ENCODE data around the gene MYLK4.

MYLK4 gene

GRCh38 chr6:2750832-2751231 is at the start of gene MYLK4:
TSS of gene MYLK4 (minus strand) at chr6:2750922. CDS start at chr6:2749294, 1,628 bp downstream.
- DNase-seq (ENCODE audit: low read depth in 2 of 3, low spot score in 2 of 3), result no peak

DNA sequence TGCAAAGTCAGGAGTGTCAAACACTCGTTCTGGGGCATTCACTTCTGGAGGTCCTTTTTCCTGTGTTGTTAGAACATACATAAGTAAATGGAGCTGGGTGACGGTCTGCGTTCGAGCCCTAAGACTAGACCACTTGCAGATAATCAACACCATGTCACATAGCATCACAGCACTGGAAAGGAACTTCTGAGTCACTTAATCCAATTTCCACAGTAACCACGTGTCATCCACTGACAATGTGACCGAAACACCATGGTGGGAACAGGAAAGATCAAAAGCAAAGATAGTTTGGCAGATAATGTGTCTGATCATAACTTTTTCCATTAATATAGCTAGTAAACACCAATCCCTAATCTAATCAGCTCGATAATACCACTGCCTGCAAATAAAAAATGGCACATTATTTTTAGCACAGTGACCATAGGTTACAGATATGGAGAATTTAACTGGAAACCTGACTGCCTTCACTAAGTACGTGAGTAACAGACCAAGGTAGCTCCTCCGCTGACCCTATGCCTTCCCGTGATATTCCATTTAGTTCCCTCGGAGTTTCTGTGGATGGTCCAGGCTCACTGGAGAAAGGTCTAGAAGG is 49.3 kb upstream of the MYLK4 start:
- no peak for DNase-seq (ENCODE audit: low read depth in 2 of 3, low spot score in 2 of 3)

- no peak for DNase-seq (ENCODE audit: low read depth in 2 of 3, low spot score in 2 of 3)
Observed at GRCh38 chr6:2798586-2799134, 47.9 kb upstream of the MYLK4 start.

GRCh38 chr6:2797564-2798031 is 46.9 kb upstream of the MYLK4 start:
- no peak for DNase-seq (ENCODE audit: low read depth in 2 of 3, low spot score in 2 of 3)

- no peak for DNase-seq (ENCODE audit: low read depth in 2 of 3, low spot score in 2 of 3)
Observed at GRCh38 chr6:2796861-2797260, 46.1 kb upstream of the MYLK4 start.

- DNase-seq (ENCODE audit: low read depth in 2 of 3, low spot score in 2 of 3), result no peak
Observed at GRCh38 chr6:2795956-2796355, 45.2 kb upstream of the MYLK4 start.

- DNase-seq (ENCODE audit: low read depth in 2 of 3, low spot score in 2 of 3), result no peak
Observed at GRCh38 chr6:2795162-2795561, 44.4 kb upstream of the MYLK4 start.

- DNase-seq (ENCODE audit: low read depth in 2 of 3, low spot score in 2 of 3), result no peak
Observed at GRCh38 chr6:2794171-2794730, 43.5 kb upstream of the MYLK4 start.

DNA sequence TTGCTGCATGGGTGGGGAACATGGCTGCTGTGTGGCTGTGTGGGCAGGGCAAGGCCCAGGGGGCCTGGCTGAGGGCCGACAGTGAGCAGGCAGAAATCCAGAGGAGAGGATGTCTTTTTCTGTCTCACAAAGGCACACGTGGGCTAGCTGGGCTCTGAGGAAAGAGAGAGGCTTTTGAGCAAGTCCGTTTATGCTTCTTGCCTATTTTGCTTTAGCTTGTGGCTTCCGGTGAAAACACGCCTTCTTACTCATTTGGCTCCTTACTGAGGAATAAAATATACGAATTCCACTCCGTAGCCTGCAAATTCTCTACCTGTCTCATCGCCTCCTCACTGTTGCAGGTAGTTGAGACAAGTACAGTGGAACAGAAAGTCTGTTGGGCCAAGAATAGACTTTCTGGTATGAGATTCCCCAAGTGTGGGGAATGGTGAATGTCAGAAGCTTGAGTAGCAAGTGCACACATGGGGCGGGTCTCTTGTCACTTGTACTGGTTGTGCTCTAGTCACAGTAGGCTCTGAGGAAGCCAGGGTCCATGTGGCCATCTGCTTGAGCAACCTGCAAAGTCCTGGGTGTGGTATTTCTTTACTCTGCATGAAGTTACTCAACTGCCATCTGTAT is 42.9 kb upstream of the MYLK4 start:
- no peak for DNase-seq (ENCODE audit: low read depth in 2 of 3, low spot score in 2 of 3)

GRCh38 chr6:2792330-2793110 is 41.8 kb upstream of the MYLK4 start:
- DNase-seq (ENCODE audit: low read depth in 2 of 3, low spot score in 2 of 3), result no peak

GRCh38 chr6:2791450-2791974 is 40.8 kb upstream of the MYLK4 start:
- no peak for DNase-seq (ENCODE audit: low read depth in 2 of 3, low spot score in 2 of 3)

- DNase-seq (ENCODE audit: low read depth in 2 of 3, low spot score in 2 of 3), result no peak
Observed at GRCh38 chr6:2790588-2791449, 40.1 kb upstream of the MYLK4 start.

GRCh38 chr6:2786269-2786668 is 35.5 kb upstream of the MYLK4 start:
- DNase-seq (ENCODE audit: low read depth in 2 of 3, low spot score in 2 of 3), result no peak

DNA sequence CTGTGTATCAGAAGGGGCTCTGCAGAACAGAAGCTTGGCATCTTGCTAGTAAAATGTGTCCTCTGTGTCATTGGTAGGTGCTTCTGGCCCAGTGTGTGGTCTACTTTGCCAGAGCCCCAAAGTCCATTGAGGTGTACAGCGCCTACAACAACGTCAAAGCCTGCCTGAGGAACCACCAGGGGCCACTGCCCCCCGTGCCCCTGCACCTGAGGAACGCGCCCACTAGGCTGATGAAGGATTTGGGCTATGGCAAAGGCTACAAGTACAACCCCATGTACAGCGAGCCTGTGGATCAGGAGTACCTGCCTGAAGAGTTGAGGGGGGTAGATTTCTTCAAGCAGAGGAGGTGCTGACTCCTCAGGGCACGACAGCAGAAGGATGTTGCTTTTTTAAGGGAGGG is 34.2 kb upstream of the MYLK4 start:
- DNase-seq (ENCODE audit: low read depth in 2 of 3, low spot score in 2 of 3), result no peak

GRCh38 chr6:2784061-2784460 is 33.3 kb upstream of the MYLK4 start:
- no peak for DNase-seq (ENCODE audit: low read depth in 2 of 3, low spot score in 2 of 3)

- DNase-seq (ENCODE audit: low read depth in 2 of 3, low spot score in 2 of 3), result no peak
Observed at GRCh38 chr6:2783188-2783963, 32.7 kb upstream of the MYLK4 start.

- no peak for DNase-seq (ENCODE audit: low read depth in 2 of 3, low spot score in 2 of 3)
Observed at GRCh38 chr6:2782825-2783187, 32.1 kb upstream of the MYLK4 start.

DNA sequence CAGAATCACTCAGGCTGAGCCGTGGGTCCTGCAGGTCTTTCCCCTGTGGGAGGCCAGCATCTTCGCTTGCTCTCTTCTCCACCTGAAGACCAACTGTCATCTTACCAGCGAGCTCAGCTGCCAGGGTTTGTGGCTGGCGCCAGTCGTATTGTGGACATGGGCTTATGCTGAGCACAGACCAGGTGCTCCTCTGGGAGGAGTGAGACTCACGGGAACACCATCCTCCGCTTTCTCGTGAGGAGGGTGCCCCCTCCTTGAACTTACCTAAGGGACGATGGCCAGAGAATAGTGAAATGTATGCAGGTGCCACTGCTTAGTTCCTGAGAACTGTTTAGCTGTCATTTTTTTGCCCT is 31.6 kb upstream of the MYLK4 start:
- DNase-seq (ENCODE audit: low read depth in 2 of 3, low spot score in 2 of 3), result no peak

- no peak for DNase-seq (ENCODE audit: low read depth in 2 of 3, low spot score in 2 of 3)
Observed at GRCh38 chr6:2781685-2782355, 31.1 kb upstream of the MYLK4 start.
